HEK293T (cell line): Measurements from ENCODE around the gene ZXDB.

Experiments used
- FOXK2 ChIP-seq: fragments of 450-650 bp; IDR thresholded peaks from 2 replicates; pipeline ENCODE4 v1.6.1; 2016; ENCODE audit warnings: mild to moderate bottlenecking
- NFRKB ChIP-seq: fragments of 450-650 bp; IDR thresholded peaks from 2 replicates; pipeline ENCODE4 v1.6.1; 2016; ENCODE audit warnings: mild to moderate bottlenecking, moderate library complexity
- TF ChIP-seq, protein P1 (sequence below): fragments of 450-650 bp; IDR thresholded peaks from 2 replicates; pipeline ENCODE4 v1.6.1; 2016

DNA sequence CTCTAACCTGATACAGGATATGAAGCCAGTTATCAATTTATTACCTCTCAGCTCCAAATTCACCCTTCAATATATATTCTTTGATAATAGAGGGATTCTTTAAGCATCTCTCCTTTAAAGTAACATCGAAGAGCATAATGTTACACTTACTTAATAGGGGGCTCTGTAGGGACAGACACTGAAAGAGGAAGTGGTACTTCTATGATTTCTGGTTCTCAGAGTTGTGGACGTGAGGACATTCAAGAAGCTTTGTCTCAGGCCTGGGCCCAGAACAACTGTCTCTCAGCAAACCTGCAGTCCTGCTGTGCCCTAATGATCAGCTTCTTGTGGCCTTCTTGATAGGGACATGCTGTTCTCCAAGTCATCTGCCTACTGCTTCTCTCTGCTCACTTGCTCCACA lies 4.2 kb upstream of the ZXDB start:
- TF ChIP-seq, protein P1, sequence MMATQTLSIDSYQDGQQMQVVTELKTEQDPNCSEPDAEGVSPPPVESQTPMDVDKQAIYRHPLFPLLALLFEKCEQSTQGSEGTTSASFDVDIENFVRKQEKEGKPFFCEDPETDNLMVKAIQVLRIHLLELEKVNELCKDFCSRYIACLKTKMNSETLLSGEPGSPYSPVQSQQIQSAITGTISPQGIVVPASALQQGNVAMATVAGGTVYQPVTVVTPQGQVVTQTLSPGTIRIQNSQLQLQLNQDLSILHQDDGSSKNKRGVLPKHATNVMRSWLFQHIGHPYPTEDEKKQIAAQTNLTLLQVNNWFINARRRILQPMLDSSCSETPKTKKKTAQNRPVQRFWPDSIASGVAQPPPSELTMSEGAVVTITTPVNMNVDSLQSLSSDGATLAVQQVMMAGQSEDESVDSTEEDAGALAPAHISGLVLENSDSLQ = no peak
- TF ChIP-seq FOXK2 (no peak), NFRKB (no peak)
